H1 (cell line): ENCODE data around the gene SPSB3. TPM values are rescaled to one million over a fixed set of nuclear protein-coding genes. Genes with fewer than 3 reads are reported as not detected.

Experiments
- HDAC2 ChIP-seq, 2 experiments: fragments of 300-600 bp in 1 of 2; sonication (generic) in 1 of 2; IDR thresholded peaks; 2 replicates each; pipeline ENCODE4 v1.6.1; 2011 to 2012; ENCODE audit warnings: low read depth in 2 of 2, low read length in 2 of 2, mild to moderate bottlenecking in 2 of 2, moderate library complexity in 2 of 2, borderline replicate concordance in 1 of 2, inconsistent platforms in 1 of 2
- NRF1 ChIP-seq: IDR thresholded peaks from 2 replicates; pipeline ENCODE4 v1.6.1; 2011; ENCODE audit warnings: mild to moderate bottlenecking, low read depth, low read length, improper control_type of control experiment
- SIN3A ChIP-seq, 2 experiments: IDR thresholded peaks in 1 of 2; conservative IDR thresholded peaks in 1 of 2; 2 replicates each; pipeline ENCODE4 v1.6.1; 2011 to 2012; ENCODE audit warnings: low read length in 2 of 2, improper control_type of control experiment in 1 of 2, low read depth in 1 of 2, mild to moderate bottlenecking in 1 of 2
- SP2 ChIP-seq: IDR thresholded peaks from 2 replicates; pipeline ENCODE4 v1.6.1; 2012; ENCODE audit warnings: mild to moderate bottlenecking, low read length, inconsistent platforms
- TCF12 ChIP-seq: IDR thresholded peaks from 2 replicates; pipeline ENCODE4 v1.6.1; 2011; ENCODE audit warnings: low read depth, mild to moderate bottlenecking, low read length
- ZNF274 ChIP-seq: IDR thresholded peaks from 2 replicates; pipeline ENCODE4 v1.7.0; 2012; ENCODE audit warnings: low read length, borderline replicate concordance; ENCODE audit errors: extremely low read depth
- polyA plus RNA-seq, 7 experiments: library from polyadenylated mRNA; depleted of rRNA in 3 of 7; stranded (reverse) in 5 of 7; unstranded in 2 of 7; fragments of >200 nt in 5 of 7; fragments of 200-250 nt in 2 of 7; gene quantifications; 1 replicate in 5 of 7; 2 replicates in 1 of 7; 4 replicates in 1 of 7; pipeline versions ENCODE4 v1.2.1 to v1.2.3, GENCODE V29; 2011 to 2013; ENCODE audit warnings: missing spikeins in 2 of 7, mixed read lengths in 2 of 7
- total RNA-seq: library from RNA; stranded (reverse); fragmentation: NEBNext Ultra II Directional; extraction: Animal tissue kit (Norgen Biotek cat#: 25700); gene quantifications from 2 replicates; pipeline ENCODE4 v1.2.1, GENCODE V29; 2021
- TF ChIP-seq, protein P1 (sequence below): fragments of 300-600 bp; sonication (generic); IDR thresholded peaks from 2 replicates; pipeline ENCODE4 v1.7.1; 2012; ENCODE audit warnings: low read length, moderate library complexity, mild to moderate bottlenecking, inconsistent platforms; ENCODE audit not compliant: insufficient replicate concordance

Gene SPSB3
- total and polyA plus RNA-seq, 2 of the 8 experiments (the other 6 are each of a cell fraction or from before 2014, with no cell fraction given): 22.5 to 37.8 TPM

GRCh38 chr16:1790261-1790610 is 7.9 kb upstream of the SPSB3 start (continued):
- TF ChIP-seq, protein P1, sequence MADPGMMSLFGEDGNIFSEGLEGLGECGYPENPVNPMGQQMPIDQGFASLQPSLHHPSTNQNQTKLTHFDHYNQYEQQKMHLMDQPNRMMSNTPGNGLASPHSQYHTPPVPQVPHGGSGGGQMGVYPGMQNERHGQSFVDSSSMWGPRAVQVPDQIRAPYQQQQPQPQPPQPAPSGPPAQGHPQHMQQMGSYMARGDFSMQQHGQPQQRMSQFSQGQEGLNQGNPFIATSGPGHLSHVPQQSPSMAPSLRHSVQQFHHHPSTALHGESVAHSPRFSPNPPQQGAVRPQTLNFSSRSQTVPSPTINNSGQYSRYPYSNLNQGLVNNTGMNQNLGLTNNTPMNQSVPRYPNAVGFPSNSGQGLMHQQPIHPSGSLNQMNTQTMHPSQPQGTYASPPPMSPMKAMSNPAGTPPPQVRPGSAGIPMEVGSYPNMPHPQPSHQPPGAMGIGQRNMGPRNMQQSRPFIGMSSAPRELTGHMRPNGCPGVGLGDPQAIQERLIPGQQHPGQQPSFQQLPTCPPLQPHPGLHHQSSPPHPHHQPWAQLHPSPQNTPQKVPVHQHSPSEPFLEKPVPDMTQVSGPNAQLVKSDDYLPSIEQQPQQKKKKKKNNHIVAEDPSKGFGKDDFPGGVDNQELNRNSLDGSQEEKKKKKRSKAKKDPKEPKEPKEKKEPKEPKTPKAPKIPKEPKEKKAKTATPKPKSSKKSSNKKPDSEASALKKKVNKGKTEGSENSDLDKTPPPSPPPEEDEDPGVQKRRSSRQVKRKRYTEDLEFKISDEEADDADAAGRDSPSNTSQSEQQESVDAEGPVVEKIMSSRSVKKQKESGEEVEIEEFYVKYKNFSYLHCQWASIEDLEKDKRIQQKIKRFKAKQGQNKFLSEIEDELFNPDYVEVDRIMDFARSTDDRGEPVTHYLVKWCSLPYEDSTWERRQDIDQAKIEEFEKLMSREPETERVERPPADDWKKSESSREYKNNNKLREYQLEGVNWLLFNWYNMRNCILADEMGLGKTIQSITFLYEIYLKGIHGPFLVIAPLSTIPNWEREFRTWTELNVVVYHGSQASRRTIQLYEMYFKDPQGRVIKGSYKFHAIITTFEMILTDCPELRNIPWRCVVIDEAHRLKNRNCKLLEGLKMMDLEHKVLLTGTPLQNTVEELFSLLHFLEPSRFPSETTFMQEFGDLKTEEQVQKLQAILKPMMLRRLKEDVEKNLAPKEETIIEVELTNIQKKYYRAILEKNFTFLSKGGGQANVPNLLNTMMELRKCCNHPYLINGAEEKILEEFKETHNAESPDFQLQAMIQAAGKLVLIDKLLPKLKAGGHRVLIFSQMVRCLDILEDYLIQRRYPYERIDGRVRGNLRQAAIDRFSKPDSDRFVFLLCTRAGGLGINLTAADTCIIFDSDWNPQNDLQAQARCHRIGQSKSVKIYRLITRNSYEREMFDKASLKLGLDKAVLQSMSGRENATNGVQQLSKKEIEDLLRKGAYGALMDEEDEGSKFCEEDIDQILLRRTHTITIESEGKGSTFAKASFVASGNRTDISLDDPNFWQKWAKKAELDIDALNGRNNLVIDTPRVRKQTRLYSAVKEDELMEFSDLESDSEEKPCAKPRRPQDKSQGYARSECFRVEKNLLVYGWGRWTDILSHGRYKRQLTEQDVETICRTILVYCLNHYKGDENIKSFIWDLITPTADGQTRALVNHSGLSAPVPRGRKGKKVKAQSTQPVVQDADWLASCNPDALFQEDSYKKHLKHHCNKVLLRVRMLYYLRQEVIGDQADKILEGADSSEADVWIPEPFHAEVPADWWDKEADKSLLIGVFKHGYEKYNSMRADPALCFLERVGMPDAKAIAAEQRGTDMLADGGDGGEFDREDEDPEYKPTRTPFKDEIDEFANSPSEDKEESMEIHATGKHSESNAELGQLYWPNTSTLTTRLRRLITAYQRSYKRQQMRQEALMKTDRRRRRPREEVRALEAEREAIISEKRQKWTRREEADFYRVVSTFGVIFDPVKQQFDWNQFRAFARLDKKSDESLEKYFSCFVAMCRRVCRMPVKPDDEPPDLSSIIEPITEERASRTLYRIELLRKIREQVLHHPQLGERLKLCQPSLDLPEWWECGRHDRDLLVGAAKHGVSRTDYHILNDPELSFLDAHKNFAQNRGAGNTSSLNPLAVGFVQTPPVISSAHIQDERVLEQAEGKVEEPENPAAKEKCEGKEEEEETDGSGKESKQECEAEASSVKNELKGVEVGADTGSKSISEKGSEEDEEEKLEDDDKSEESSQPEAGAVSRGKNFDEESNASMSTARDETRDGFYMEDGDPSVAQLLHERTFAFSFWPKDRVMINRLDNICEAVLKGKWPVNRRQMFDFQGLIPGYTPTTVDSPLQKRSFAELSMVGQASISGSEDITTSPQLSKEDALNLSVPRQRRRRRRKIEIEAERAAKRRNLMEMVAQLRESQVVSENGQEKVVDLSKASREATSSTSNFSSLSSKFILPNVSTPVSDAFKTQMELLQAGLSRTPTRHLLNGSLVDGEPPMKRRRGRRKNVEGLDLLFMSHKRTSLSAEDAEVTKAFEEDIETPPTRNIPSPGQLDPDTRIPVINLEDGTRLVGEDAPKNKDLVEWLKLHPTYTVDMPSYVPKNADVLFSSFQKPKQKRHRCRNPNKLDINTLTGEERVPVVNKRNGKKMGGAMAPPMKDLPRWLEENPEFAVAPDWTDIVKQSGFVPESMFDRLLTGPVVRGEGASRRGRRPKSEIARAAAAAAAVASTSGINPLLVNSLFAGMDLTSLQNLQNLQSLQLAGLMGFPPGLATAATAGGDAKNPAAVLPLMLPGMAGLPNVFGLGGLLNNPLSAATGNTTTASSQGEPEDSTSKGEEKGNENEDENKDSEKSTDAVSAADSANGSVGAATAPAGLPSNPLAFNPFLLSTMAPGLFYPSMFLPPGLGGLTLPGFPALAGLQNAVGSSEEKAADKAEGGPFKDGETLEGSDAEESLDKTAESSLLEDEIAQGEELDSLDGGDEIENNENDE: no peak
- TF ChIP-seq SP2 (no peak), TCF12 (no peak), NRF1 (no peak), HDAC2 (IDR thresholded peaks at IDR 0.05; ENCODE audit: borderline replicate concordance in 1 of 2, low read depth in 2 of 2, low read length in 2 of 2) (no peak), ZNF274 (no peak), SIN3A (conservative IDR thresholded peaks at IDR 0.05 in 1 of 2, IDR thresholded peaks at IDR 0.05 in 1 of 2; ENCODE audit: low read depth in 1 of 2, low read length in 2 of 2) (no peak)
- TF ChIP-seq, all 59 proteins: peak for 0
